ENCODE data around the gene CRHR1. TPM values are rescaled to one million over a fixed set of nuclear protein-coding genes. Genes with fewer than 3 reads are reported as not detected.

Gene CRHR1
- total and polyA plus RNA-seq, 10 of the 15 experiments (the other 5 are each of a cell fraction or from before 2014, with no cell fraction given): 0.08 TPM; not detected in 9

GRCh38 chr17:45780921-45781320 is 3.2 kb upstream of the CRHR1 start:
- intact Hi-C loops (cut with micrococcal nuclease; ENCODE audit: unreplicated experiment) (no loop called here), in situ Hi-C loops (cut with MboI) (no loop called here)
- RAD21 ChIA-PET (ENCODE audit: unreplicated experiment): no interaction called here
- H2AFZ ChIP-seq (ENCODE audit: control insufficient read depth, low read depth, low read length): no peak overlapping the region
- no peak overlapping the region for H3K4me2 ChIP-seq (ENCODE audit: control insufficient read depth, insufficient read depth)
- no peaks in the 10 kb centered on the region; the same call in 1 of the 2 replicates for H4K20me1 ChIP-seq (ENCODE audit: control insufficient read depth, insufficient read depth)
- DNase-seq (ENCODE audit: low read depth, low spot score): no peak
- CTCF ChIA-PET: no interaction called here
- POLR2A ChIA-PET: no interaction called here
- SMC1A ChIA-PET (ENCODE audit: uncharacterized antibody, unreplicated experiment): no interaction called here
- no peaks in the 10 kb centered on the region for H3K36me3 ChIP-seq (ENCODE audit: control insufficient read depth in 2 of 2, insufficient read depth in 2 of 2, low read length in 1 of 2)
- BruUV-seq (replicated peaks): no TSS peak
- 42% methylated on average over 5 of the region's 5 CpGs for WGBS (ENCODE audit: insufficient coverage, insufficient replicate concordance, low lambda C conversion rate, missing lambda C conversion rate)
- H3K9me3 ChIP-seq (replicated peaks; ENCODE audit: control insufficient read depth, insufficient read depth, low read length): no peaks in the 10 kb centered on the region
- no peak overlapping the region for H3K9ac ChIP-seq (ENCODE audit: control insufficient read depth, insufficient read depth, low read length)
- no peaks in the 10 kb centered on the region for H3K4me1 ChIP-seq (ENCODE audit: control insufficient read depth, insufficient read depth, low read length)
- no peak overlapping the region for H3K4me3 ChIP-seq
- ATAC-seq: no peak
- peaks cover 12 to 20% of the 10 kb centered on the region in 2 experiments for H3K27me3 ChIP-seq (replicated peaks in 1 of 2; ENCODE audit: control insufficient read depth in 2 of 2, insufficient read depth in 2 of 2, low read length in 1 of 2)
- no peaks in the 10 kb centered on the region for H3K79me2 ChIP-seq (ENCODE audit: control insufficient read depth, insufficient read depth, low read length)
- no peak overlapping the region for H3K27ac ChIP-seq (ENCODE audit: control insufficient read depth, insufficient read depth)
- no peak for FAIRE-seq
- TF ChIP-seq RCOR1 (conservative IDR thresholded peaks at IDR 0.05; ENCODE audit: low read depth, low read length) (no peak), SREBF1 (IDR thresholded peaks at IDR 0.05; ENCODE audit: low read length) (no peak), ZNF207 (IDR thresholded peaks at IDR 0.05; ENCODE audit: borderline replicate concordance) (no peak), CEBPZ (IDR thresholded peaks at IDR 0.05; ENCODE audit: low read depth, low read length) (no peak), TCF12 (IDR thresholded peaks at IDR 0.05; ENCODE audit: low read depth, low read length) (no peak), CBX3 (IDR thresholded peaks at IDR 0.05; ENCODE audit: borderline replicate concordance, low read depth) (no peak), ZNF592 (IDR thresholded peaks at IDR 0.05) (no peak), E2F4 (IDR thresholded peaks at IDR 0.05; ENCODE audit: low read depth, low read length) (no peak), SREBF2 (IDR thresholded peaks at IDR 0.05; ENCODE audit: low read length) (no peak), IRF4 (IDR thresholded peaks at IDR 0.05; ENCODE audit: low read depth, low read length) (no peak), RFX5 (IDR thresholded peaks at IDR 0.05; ENCODE audit: low read depth, low read length) (no peak), NFIC (IDR thresholded peaks at IDR 0.05; ENCODE audit: low read depth, low read length) (no peak)
- TF ChIP-seq, protein P1, sequence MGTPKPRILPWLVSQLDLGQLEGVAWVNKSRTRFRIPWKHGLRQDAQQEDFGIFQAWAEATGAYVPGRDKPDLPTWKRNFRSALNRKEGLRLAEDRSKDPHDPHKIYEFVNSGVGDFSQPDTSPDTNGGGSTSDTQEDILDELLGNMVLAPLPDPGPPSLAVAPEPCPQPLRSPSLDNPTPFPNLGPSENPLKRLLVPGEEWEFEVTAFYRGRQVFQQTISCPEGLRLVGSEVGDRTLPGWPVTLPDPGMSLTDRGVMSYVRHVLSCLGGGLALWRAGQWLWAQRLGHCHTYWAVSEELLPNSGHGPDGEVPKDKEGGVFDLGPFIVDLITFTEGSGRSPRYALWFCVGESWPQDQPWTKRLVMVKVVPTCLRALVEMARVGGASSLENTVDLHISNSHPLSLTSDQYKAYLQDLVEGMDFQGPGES (IDR thresholded peaks at IDR 0.05): no peak
- TF ChIP-seq, protein P2, sequence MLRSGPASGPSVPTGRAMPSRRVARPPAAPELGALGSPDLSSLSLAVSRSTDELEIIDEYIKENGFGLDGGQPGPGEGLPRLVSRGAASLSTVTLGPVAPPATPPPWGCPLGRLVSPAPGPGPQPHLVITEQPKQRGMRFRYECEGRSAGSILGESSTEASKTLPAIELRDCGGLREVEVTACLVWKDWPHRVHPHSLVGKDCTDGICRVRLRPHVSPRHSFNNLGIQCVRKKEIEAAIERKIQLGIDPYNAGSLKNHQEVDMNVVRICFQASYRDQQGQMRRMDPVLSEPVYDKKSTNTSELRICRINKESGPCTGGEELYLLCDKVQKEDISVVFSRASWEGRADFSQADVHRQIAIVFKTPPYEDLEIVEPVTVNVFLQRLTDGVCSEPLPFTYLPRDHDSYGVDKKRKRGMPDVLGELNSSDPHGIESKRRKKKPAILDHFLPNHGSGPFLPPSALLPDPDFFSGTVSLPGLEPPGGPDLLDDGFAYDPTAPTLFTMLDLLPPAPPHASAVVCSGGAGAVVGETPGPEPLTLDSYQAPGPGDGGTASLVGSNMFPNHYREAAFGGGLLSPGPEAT (IDR thresholded peaks at IDR 0.05; ENCODE audit: low read depth): no peak

Data from GM12878 (cell line).